GM12801 (cell line): Measurements from ENCODE around the gene EFEMP2.

Source experiments
- CTCF ChIP-seq: IDR thresholded peaks from one replicate; pipeline ENCODE4 v1.5.1; 2011; ENCODE audit warnings: control low read depth; ENCODE audit not compliant: insufficient read length; ENCODE audit errors: extremely low read depth

Gene EFEMP2

GRCh38 chr11:65869643-65870306, 2.8 kb downstream of the EFEMP2 start:
- TF ChIP-seq CTCF: no peak

- TF ChIP-seq CTCF: no peak
Measured at GRCh38 chr11:65868907-65869306, 3.7 kb downstream of the EFEMP2 start.

GRCh38 chr11:65868076-65868667, 4.4 kb downstream of the EFEMP2 start:
- TF ChIP-seq CTCF: no peak

- no peak for TF ChIP-seq CTCF
Measured at GRCh38 chr11:65867284-65868071, 5.1 kb downstream of the EFEMP2 start.

GRCh38 chr11:65866509-65867283, 5.9 kb downstream of the EFEMP2 start:
- TF ChIP-seq CTCF: no peak

GRCh38 chr11:65865550-65866172, 6.9 kb downstream of the EFEMP2 start:
- no peak for TF ChIP-seq CTCF
